WERI-Rb-1 (cell line): ENCODE data around the gene CD109.
"Not testable (repeated sequence)": the region's sequence is repeated elsewhere in the genome, so short reads cannot be mapped to it uniquely, and the experiment has no call there.

Source experiments
- DNase-seq: peaks from one replicate; pipeline ENCODE4 v3.0.0-alpha.2; 2020
- H3K27ac ChIP-seq: fragments of 250-450 bp; sonication (Bioruptor Pico); 2 replicates; pipeline ENCODE4 v1.5.1; 2020; ENCODE audit warnings: mild to moderate bottlenecking, moderate library complexity
- H3K27me3 ChIP-seq: fragments of 250-450 bp; sonication (Bioruptor Pico); 2 replicates; pipeline ENCODE4 v1.5.1; 2021; ENCODE audit warnings: mild to moderate bottlenecking, low read depth, moderate library complexity; ENCODE audit not compliant: insufficient read depth, severe bottlenecking
- H3K36me3 ChIP-seq: fragments of 250-450 bp; sonication (Bioruptor Pico); 2 replicates; pipeline ENCODE4 v1.5.1; 2020; ENCODE audit warnings: mild to moderate bottlenecking, moderate library complexity
- H3K4me3 ChIP-seq: 2 replicates; pipeline ENCODE4 v1.5.1; 2011; ENCODE audit warnings: low read depth, mild to moderate bottlenecking, control low read depth, low read length
- H3K9me3 ChIP-seq: fragments of 250-450 bp; sonication (Bioruptor Pico); 2 replicates; pipeline ENCODE4 v1.5.1; 2021; ENCODE audit warnings: mild to moderate bottlenecking, moderate library complexity; ENCODE audit not compliant: severe bottlenecking
- CTCF ChIP-seq: IDR thresholded peaks from 2 replicates; pipeline ENCODE4 v1.5.1; 2011; ENCODE audit warnings: low read depth, mild to moderate bottlenecking, control low read depth, inconsistent platforms, low read length

CD109 gene

GRCh38 chr6:73713426-73714147, 17.6 kb downstream of the CD109 start:
- Histone ChIP-seq H3K4me3 (no peak overlapping the region), H3K9me3 (no peaks in the 10 kb centered on the region), H3K27ac (no peak overlapping the region), H3K27me3 (no peaks in the 10 kb centered on the region), H3K36me3 (no peaks in the 10 kb centered on the region)
- no peak for TF ChIP-seq CTCF
- no peak for DNase-seq

- not testable (repeated sequence) for H3K27me3 ChIP-seq, H3K4me3 ChIP-seq, DNase-seq, H3K36me3 ChIP-seq, H3K27ac ChIP-seq, H3K9me3 ChIP-seq
Measured at GRCh38 chr6:73715111-73715508, 19.1 kb downstream of the CD109 start.

- Histone ChIP-seq H3K4me3 (no peak overlapping the region), H3K9me3 (no peaks in the 10 kb centered on the region), H3K36me3 (no peaks in the 10 kb centered on the region), H3K27ac (no peak overlapping the region), H3K27me3 (no peaks in the 10 kb centered on the region)
- no peak for DNase-seq
- TF ChIP-seq CTCF = no peak
Measured at GRCh38 chr6:73719046-73719445, 23.0 kb downstream of the CD109 start.

GRCh38 chr6:73722318-73723060, 26.5 kb downstream of the CD109 start:
- no peak for TF ChIP-seq CTCF
- no peaks in the 10 kb centered on the region for H3K27me3 ChIP-seq
- no peaks in the 10 kb centered on the region for H3K9me3 ChIP-seq
- no peak overlapping the region for H3K27ac ChIP-seq
- no peaks in the 10 kb centered on the region for H3K36me3 ChIP-seq
- no peak overlapping the region for H3K4me3 ChIP-seq
- DNase-seq = no peak

GRCh38 chr6:73723480-73723879, 27.5 kb downstream of the CD109 start:
- H3K4me3 ChIP-seq, H3K27ac ChIP-seq, H3K9me3 ChIP-seq, H3K36me3 ChIP-seq, DNase-seq, H3K27me3 ChIP-seq: not testable (repeated sequence)

- Histone ChIP-seq H3K9me3 (no peaks in the 10 kb centered on the region), H3K27ac (no peak overlapping the region), H3K27me3 (no peaks in the 10 kb centered on the region), H3K36me3 (no peaks in the 10 kb centered on the region), H3K4me3 (no peak overlapping the region)
- DNase-seq = no peak
- no peak for TF ChIP-seq CTCF
Measured at GRCh38 chr6:73724389-73724788, 28.4 kb downstream of the CD109 start.

GRCh38 chr6:73725192-73725591, 29.2 kb downstream of the CD109 start:
- not testable (repeated sequence) for H3K36me3 ChIP-seq, DNase-seq, H3K4me3 ChIP-seq, H3K27me3 ChIP-seq, H3K9me3 ChIP-seq, H3K27ac ChIP-seq
